ENCODE measurements around the gene EXOC3. TPM values are rescaled to one million over a fixed set of nuclear protein-coding genes. Genes with fewer than 3 reads are reported as not detected.
A peak's percentile ranks its signal among the peaks of the same experiment; 100 is the strongest.

The EXOC3 gene
- polyA plus RNA-seq, 3 donors: 33.2 to 59.7 (median 53.8) TPM

DNA sequence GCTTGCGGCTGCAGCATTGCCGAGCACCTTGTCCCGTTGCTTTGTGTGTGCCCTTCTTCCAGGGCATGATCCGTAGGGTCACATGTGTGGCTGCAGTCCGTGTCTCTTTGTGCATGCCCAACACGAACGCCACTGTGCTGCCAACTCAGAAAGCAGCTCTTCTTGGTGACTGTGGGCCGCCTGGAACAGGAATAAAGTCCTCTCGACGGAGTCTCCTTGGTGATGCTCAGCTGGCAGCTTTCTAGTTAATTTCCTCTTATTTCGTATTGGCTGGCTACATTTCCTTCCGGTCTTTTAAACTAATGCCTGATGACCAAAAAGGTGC lies 5.8 kb downstream of the EXOC3 start:
- Mint-ChIP-seq H3K4me3 (no peak overlapping the region), H3K4me1 (peaks cover 33% of the 10 kb centered on the region), H3K27ac (peak overlapping the region; percentile 87 to 95 (median 93)), H3K36me3 (peaks cover 70 to 90% of the 10 kb centered on the region in 2 donors), H3K9me3 (peaks cover 7 to 17% (median 10%) of the 10 kb centered on the region in 7 donors), H3K27me3 (ENCODE audit: low read depth in 3 of 3) (peaks cover 0 to 3% (median 0%) of the 10 kb centered on the region in 3 donors)
- Histone ChIP-seq H2AFZ (ENCODE audit: insufficient read depth, low read depth, low read length, poor library complexity, severe bottlenecking) (no peak overlapping the region), H3K9me3 (replicated peaks in 1 of 2; ENCODE audit: control insufficient read depth in 1 of 2, insufficient read depth in 1 of 2, low read length in 2 of 2) (peaks cover 3 to 18% of the 10 kb centered on the region in 2 donors), H3K4me2 (replicated peaks; ENCODE audit: extremely low read depth, low read length, poor library complexity, severe bottlenecking) (no peak overlapping the region), H3K27ac (ENCODE audit: low read depth in 1 of 2, low read length in 2 of 2) (peak overlapping the region; percentile 73 to 81), H3K4me1 (ENCODE audit: control insufficient read depth in 1 of 2, insufficient read depth in 2 of 2, low read length in 2 of 2) (peaks cover 24 to 26% of the 10 kb centered on the region in 2 donors), H3K4me3 (replicated peaks in 1 of 3; ENCODE audit: low read depth in 2 of 3, low read length in 3 of 3) (no peak overlapping the region), H3K27me3 (ENCODE audit: control insufficient read depth in 2 of 2, insufficient read depth in 2 of 2, low read length in 2 of 2) (no peaks in the 10 kb centered on the region), H4K20me1 (ENCODE audit: insufficient read depth, low read length) (peaks cover 82% of the 10 kb centered on the region), H3K9ac (ENCODE audit: insufficient read depth, low read length, poor library complexity, severe bottlenecking) (no peak overlapping the region), H3K36me3 (replicated peaks in 1 of 2; ENCODE audit: control insufficient read depth in 1 of 2, insufficient read depth in 2 of 2, low read length in 2 of 2) (peaks cover 63 to 77% of the 10 kb centered on the region in 2 donors), H3K79me2 (ENCODE audit: insufficient read depth, low read length) (peaks cover 29% of the 10 kb centered on the region)
- no peak for DNase-seq
- WGBS (ENCODE audit: insufficient coverage): 95% methylated on average over 10 of the region's 12 CpGs
- intact Hi-C loops (cut with micrococcal nuclease): loop anchor here (5.0 to 10.0 kb wide), 5 partner anchors 96 to 456 kb away; partner anchors contain the start of genes CEP72 (in 2 of the 2) and PDCD6 (in 1 of the 2)
- TF ChIP-seq, protein P1, sequence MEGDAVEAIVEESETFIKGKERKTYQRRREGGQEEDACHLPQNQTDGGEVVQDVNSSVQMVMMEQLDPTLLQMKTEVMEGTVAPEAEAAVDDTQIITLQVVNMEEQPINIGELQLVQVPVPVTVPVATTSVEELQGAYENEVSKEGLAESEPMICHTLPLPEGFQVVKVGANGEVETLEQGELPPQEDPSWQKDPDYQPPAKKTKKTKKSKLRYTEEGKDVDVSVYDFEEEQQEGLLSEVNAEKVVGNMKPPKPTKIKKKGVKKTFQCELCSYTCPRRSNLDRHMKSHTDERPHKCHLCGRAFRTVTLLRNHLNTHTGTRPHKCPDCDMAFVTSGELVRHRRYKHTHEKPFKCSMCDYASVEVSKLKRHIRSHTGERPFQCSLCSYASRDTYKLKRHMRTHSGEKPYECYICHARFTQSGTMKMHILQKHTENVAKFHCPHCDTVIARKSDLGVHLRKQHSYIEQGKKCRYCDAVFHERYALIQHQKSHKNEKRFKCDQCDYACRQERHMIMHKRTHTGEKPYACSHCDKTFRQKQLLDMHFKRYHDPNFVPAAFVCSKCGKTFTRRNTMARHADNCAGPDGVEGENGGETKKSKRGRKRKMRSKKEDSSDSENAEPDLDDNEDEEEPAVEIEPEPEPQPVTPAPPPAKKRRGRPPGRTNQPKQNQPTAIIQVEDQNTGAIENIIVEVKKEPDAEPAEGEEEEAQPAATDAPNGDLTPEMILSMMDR (IDR thresholded peaks at IDR 0.05): no peak

DNA sequence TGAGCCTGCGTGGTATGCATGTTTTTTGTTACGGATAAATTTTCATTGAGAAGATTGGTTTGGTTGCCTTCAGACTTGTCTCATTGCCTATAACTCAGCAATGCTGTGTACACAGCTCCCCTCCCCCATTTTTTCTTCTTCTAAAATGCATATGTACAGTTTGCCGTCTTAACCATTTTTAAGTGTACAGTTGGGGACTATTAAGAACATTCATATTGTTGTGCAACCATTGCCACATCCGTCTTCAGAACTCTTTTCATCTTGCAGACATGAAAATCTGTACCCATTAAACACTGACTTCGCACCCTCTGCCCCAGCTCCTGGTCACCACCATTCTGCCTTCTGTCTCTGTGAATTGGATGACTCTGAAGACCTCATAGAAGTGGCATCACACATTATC lies 6.2 kb downstream of the EXOC3 start:
- TF ChIP-seq, protein P1 (IDR thresholded peaks at IDR 0.05): no peak
- intact Hi-C loops (cut with micrococcal nuclease): loop anchor here (5.0 to 10.0 kb wide), 5 partner anchors 96 to 456 kb away; partner anchors contain the start of genes CEP72 (in 2 of the 2) and PDCD6 (in 1 of the 2)
- no peaks in the 10 kb centered on the region for H3K27me3 ChIP-seq (ENCODE audit: control insufficient read depth in 2 of 2, insufficient read depth in 2 of 2, low read length in 2 of 2)
- no peak overlapping the region for H3K4me3 Mint-ChIP-seq
- H3K9me3 Mint-ChIP-seq: peaks cover 7 to 17% (median 10%) of the 10 kb centered on the region in 7 donors
- no peak overlapping the region for H3K4me3 ChIP-seq (replicated peaks in 1 of 3; ENCODE audit: low read depth in 2 of 3, low read length in 3 of 3)
- H3K27ac Mint-ChIP-seq: peak overlapping the region in 5 of 7 donors; percentile 81 to 95 (median 93)
- peaks cover 82% of the 10 kb centered on the region for H4K20me1 ChIP-seq (ENCODE audit: insufficient read depth, low read length)
- H3K27ac ChIP-seq (ENCODE audit: low read depth in 1 of 2, low read length in 2 of 2): peak overlapping the region in 1 of 2 donors; percentile 73
- no peak for DNase-seq
- H3K36me3 Mint-ChIP-seq: peaks cover 75 to 94% of the 10 kb centered on the region in 2 donors
- no peak overlapping the region for H2AFZ ChIP-seq (ENCODE audit: insufficient read depth, low read depth, low read length, poor library complexity, severe bottlenecking)
- no peak overlapping the region for H3K9ac ChIP-seq (ENCODE audit: insufficient read depth, low read length, poor library complexity, severe bottlenecking)
- H3K27me3 Mint-ChIP-seq (ENCODE audit: low read depth in 3 of 3): peaks cover 0 to 3% (median 0%) of the 10 kb centered on the region in 3 donors
- H3K9me3 ChIP-seq (replicated peaks in 1 of 2; ENCODE audit: control insufficient read depth in 1 of 2, insufficient read depth in 1 of 2, low read length in 2 of 2): peaks cover 3 to 18% of the 10 kb centered on the region in 2 donors
- H3K4me2 ChIP-seq (replicated peaks; ENCODE audit: extremely low read depth, low read length, poor library complexity, severe bottlenecking): no peak overlapping the region
- peaks cover 29% of the 10 kb centered on the region for H3K4me1 Mint-ChIP-seq
- H3K79me2 ChIP-seq (ENCODE audit: insufficient read depth, low read length): peaks cover 25% of the 10 kb centered on the region
- H3K4me1 ChIP-seq (ENCODE audit: control insufficient read depth in 1 of 2, insufficient read depth in 2 of 2, low read length in 2 of 2): peaks cover 20 to 22% of the 10 kb centered on the region in 2 donors
- H3K36me3 ChIP-seq (replicated peaks in 1 of 2; ENCODE audit: control insufficient read depth in 1 of 2, insufficient read depth in 2 of 2, low read length in 2 of 2): peaks cover 67 to 81% of the 10 kb centered on the region in 2 donors
- 81% methylated on average over 2 of the region's 5 CpGs for WGBS (ENCODE audit: insufficient coverage)
